Neuronal stem cell (in vitro differentiated cells): ENCODE data around the gene ABHD16A.
A peak's percentile ranks its signal among the peaks of the same experiment; 100 is the strongest.

ENCODE experiments used
- DNase-seq: peaks from one replicate; pipeline ENCODE4 v3.0.0-alpha.2; 2013; ENCODE audit warnings: low spot score
- H2AFZ ChIP-seq: one replicate; pipeline ENCODE4 v1.6.1; 2013; ENCODE audit warnings: mild to moderate bottlenecking, low read length, inconsistent platforms
- H2AK5ac ChIP-seq: 2 replicates; pipeline ENCODE4 v1.6.1; 2013; ENCODE audit warnings: low read depth, mild to moderate bottlenecking, inconsistent platforms, low read length, moderate library complexity, mixed read lengths
- H2BK120ac ChIP-seq: 2 replicates; pipeline ENCODE4 v1.6.1; 2013; ENCODE audit warnings: low read depth, mild to moderate bottlenecking, inconsistent platforms, low read length, moderate library complexity, mixed read lengths
- H2BK12ac ChIP-seq: one replicate; pipeline ENCODE4 v1.6.1; 2013; ENCODE audit warnings: low read length, inconsistent platforms
- H2BK15ac ChIP-seq: 2 replicates; pipeline ENCODE4 v1.6.1; 2013; ENCODE audit warnings: mild to moderate bottlenecking, low read length, inconsistent platforms, mixed read lengths
- H2BK5ac ChIP-seq: one replicate; pipeline ENCODE4 v1.6.1; 2013; ENCODE audit warnings: inconsistent platforms, mild to moderate bottlenecking, low read length, moderate library complexity
- H3K14ac ChIP-seq: one replicate; pipeline ENCODE4 v1.6.1; 2013; ENCODE audit warnings: low read length, inconsistent platforms
- H3K18ac ChIP-seq: 2 replicates; pipeline ENCODE4 v1.6.1; 2013; ENCODE audit warnings: low read length, inconsistent platforms
- H3K23ac ChIP-seq: 2 replicates; pipeline ENCODE4 v1.6.1; 2013; ENCODE audit warnings: low read depth, mild to moderate bottlenecking, mixed read lengths, low read length, inconsistent platforms; ENCODE audit not compliant: poor library complexity
- H3K27ac ChIP-seq: replicated peaks from 3 replicates; pipeline ENCODE4 v1.5.1; 2013; ENCODE audit warnings: low read length, inconsistent platforms
- H3K27me3 ChIP-seq, 3 experiments: 2 replicates each; pipeline ENCODE4 v1.6.1; 2013; ENCODE audit warnings: low read length in 3 of 3, mild to moderate bottlenecking in 2 of 3, inconsistent platforms in 1 of 3, low read depth in 1 of 3, mixed read lengths in 1 of 3, moderate library complexity in 1 of 3; ENCODE audit not compliant: control insufficient read depth in 3 of 3, insufficient read depth in 3 of 3
- H3K36me3 ChIP-seq, 2 donors: replicated peaks in 1 of 2; 2 replicates each; pipeline ENCODE4 v1.6.1; 2013; ENCODE audit warnings: low read length in 2 of 2; ENCODE audit not compliant: control insufficient read depth in 2 of 2, insufficient read depth in 2 of 2
- H3K4ac ChIP-seq: 2 replicates; pipeline ENCODE4 v1.6.1; 2013; ENCODE audit warnings: inconsistent platforms, mild to moderate bottlenecking, low read length, moderate library complexity
- H3K4me1 ChIP-seq, 2 donors: 1 replicate in 1 of 2; 2 replicates in 1 of 2; pipeline ENCODE4 v1.6.1; 2013; ENCODE audit warnings: low read length in 2 of 2, low read depth in 1 of 2; ENCODE audit not compliant: control insufficient read depth in 2 of 2, insufficient read depth in 1 of 2
- H3K4me2 ChIP-seq: one replicate; pipeline ENCODE4 v1.6.1; 2013; ENCODE audit warnings: mild to moderate bottlenecking, low read length, inconsistent platforms; ENCODE audit not compliant: insufficient read depth, poor library complexity, severe bottlenecking
- H3K4me3 ChIP-seq, 2 donors: 2 replicates each; pipeline ENCODE4 v1.5.1; 2013; ENCODE audit warnings: low read length in 2 of 2, mild to moderate bottlenecking in 2 of 2, inconsistent platforms in 1 of 2, moderate library complexity in 1 of 2
- H3K79me1 ChIP-seq: one replicate; pipeline ENCODE4 v1.6.1; 2013; ENCODE audit warnings: low read depth, mild to moderate bottlenecking, inconsistent platforms, low read length, moderate library complexity
- H3K9ac ChIP-seq: one replicate; pipeline ENCODE4 v1.6.1; 2013; ENCODE audit warnings: mild to moderate bottlenecking, low read depth, low read length, inconsistent platforms; ENCODE audit not compliant: poor library complexity
- H3K9me3 ChIP-seq, 2 donors: replicated peaks in 1 of 2; 2 replicates each; pipeline versions ENCODE3 to v1.6.1; 2013; ENCODE audit warnings: low read length in 2 of 2, mild to moderate bottlenecking in 2 of 2, inconsistent platforms in 1 of 2, low read depth in 1 of 2, mixed read lengths in 1 of 2, moderate library complexity in 1 of 2; ENCODE audit not compliant: control insufficient read depth in 2 of 2, insufficient read depth in 1 of 2
- H4K8ac ChIP-seq: one replicate; pipeline ENCODE4 v1.6.1; 2013; ENCODE audit warnings: low read depth, mild to moderate bottlenecking, inconsistent platforms, low read length, moderate library complexity
- H4K91ac ChIP-seq: one replicate; pipeline ENCODE4 v1.6.1; 2013; ENCODE audit warnings: low read length, low read depth, mild to moderate bottlenecking, inconsistent platforms; ENCODE audit not compliant: poor library complexity
- WGBS, 2 donors: extraction: QIAGEN DNeasy Blood & Tissue Kit; methylation state at CpG; one replicate each; pipeline ENCODE4 v1.1.7; 2013; ENCODE audit warnings: missing lambda C conversion rate in 2 of 2, mixed read lengths in 1 of 2; ENCODE audit not compliant: insufficient read length in 2 of 2, insufficient replicate concordance in 1 of 2; ENCODE audit errors: extremely low coverage in 2 of 2; 5-methylcytosine and 5-hydroxymethylcytosine counted together

The ABHD16A gene

GRCh38 chr6:31645325-31645724 lies 57.8 kb downstream of the ABHD16A start:
- H3K27ac ChIP-seq = no peak overlapping the region
- no peaks in the 10 kb centered on the region for H3K9me3 ChIP-seq
- H2AK5ac ChIP-seq = no peak overlapping the region
- no peak overlapping the region for H3K4me2 ChIP-seq
- H3K79me1 ChIP-seq = peaks cover 1% of the 10 kb centered on the region
- no peak overlapping the region for H3K14ac ChIP-seq
- no peak overlapping the region for H4K8ac ChIP-seq
- no peak overlapping the region for H3K18ac ChIP-seq
- H3K4me3 ChIP-seq = no peak overlapping the region
- no peak overlapping the region for H2BK12ac ChIP-seq
- H2BK5ac ChIP-seq = no peak overlapping the region
- H3K23ac ChIP-seq = peak overlapping the region; percentile 44
- H2BK15ac ChIP-seq = no peak overlapping the region
- H4K91ac ChIP-seq = no peak overlapping the region
- H2BK120ac ChIP-seq = no peak overlapping the region
- H3K4ac ChIP-seq = no peak overlapping the region
- H3K4me1 ChIP-seq = no peaks in the 10 kb centered on the region
- peak overlapping the region; percentile 66 for H3K9ac ChIP-seq
- H2AFZ ChIP-seq = no peak overlapping the region
- no peaks in the 10 kb centered on the region for H3K27me3 ChIP-seq
- no peak for DNase-seq
- peaks cover 74 to 95% of the 10 kb centered on the region in 2 donors for H3K36me3 ChIP-seq
- no CpG with 5 or more reads among the region's 9 CpGs for WGBS, 2 donors

- Histone ChIP-seq H3K27me3 (no peaks in the 10 kb centered on the region), H2BK12ac (no peak overlapping the region), H3K18ac (no peak overlapping the region), H4K91ac (no peak overlapping the region), H2BK120ac (no peak overlapping the region), H3K23ac (peak overlapping the region; percentile 77), H3K9ac (no peak overlapping the region), H2BK5ac (no peak overlapping the region), H3K36me3 (peaks cover 79 to 95% of the 10 kb centered on the region in 2 donors), H3K4me3 (no peak overlapping the region), H3K4me2 (no peak overlapping the region), H3K27ac (no peak overlapping the region), H2AK5ac (no peak overlapping the region), H3K79me1 (peaks cover 1% of the 10 kb centered on the region), H3K4me1 (no peaks in the 10 kb centered on the region), H3K9me3 (no peaks in the 10 kb centered on the region), H4K8ac (no peak overlapping the region), H3K4ac (no peak overlapping the region), H2AFZ (no peak overlapping the region), H3K14ac (no peak overlapping the region), H2BK15ac (no peak overlapping the region)
- no CpG with 5 or more reads among the region's 17 CpGs for WGBS, 2 donors
- no peak for DNase-seq
Observed at GRCh38 chr6:31643818-31644454, 59.2 kb downstream of the ABHD16A start.

GRCh38 chr6:31642798-31643570 lies 60.1 kb downstream of the ABHD16A start:
- H3K4me3 ChIP-seq = no peak overlapping the region
- H3K4ac ChIP-seq = no peak overlapping the region
- H3K36me3 ChIP-seq = peaks cover 71 to 95% of the 10 kb centered on the region in 2 donors
- H3K18ac ChIP-seq = no peak overlapping the region
- peak overlapping the region; percentile 11 for H3K4me2 ChIP-seq
- WGBS, 2 donors = no CpG with 5 or more reads among the region's 6 CpGs
- peaks cover 1% of the 10 kb centered on the region for H3K79me1 ChIP-seq
- no peak overlapping the region for H2BK120ac ChIP-seq
- no peak overlapping the region for H2AK5ac ChIP-seq
- no peak overlapping the region for H3K27ac ChIP-seq
- no peaks in the 10 kb centered on the region for H3K4me1 ChIP-seq
- H3K14ac ChIP-seq = no peak overlapping the region
- H3K9ac ChIP-seq = no peak overlapping the region
- H2BK15ac ChIP-seq = no peak overlapping the region
- H2BK12ac ChIP-seq = no peak overlapping the region
- H3K27me3 ChIP-seq = no peaks in the 10 kb centered on the region
- H2AFZ ChIP-seq = no peak overlapping the region
- H4K91ac ChIP-seq = no peak overlapping the region
- no peaks in the 10 kb centered on the region for H3K9me3 ChIP-seq
- no peak overlapping the region for H4K8ac ChIP-seq
- H3K23ac ChIP-seq = no peak overlapping the region
- no peak for DNase-seq
- no peak overlapping the region for H2BK5ac ChIP-seq

GRCh38 chr6:31641370-31641769 lies 61.8 kb downstream of the ABHD16A start:
- no peak overlapping the region for H2BK12ac ChIP-seq
- H3K4me2 ChIP-seq = no peak overlapping the region
- H4K8ac ChIP-seq = no peak overlapping the region
- H2BK5ac ChIP-seq = no peak overlapping the region
- peak overlapping the region in 1 of 2 donors; percentile 24 for H3K4me3 ChIP-seq
- H3K18ac ChIP-seq = no peak overlapping the region
- H2BK15ac ChIP-seq = no peak overlapping the region
- H3K4ac ChIP-seq = no peak overlapping the region
- H4K91ac ChIP-seq = no peak overlapping the region
- H3K9ac ChIP-seq = no peak overlapping the region
- no peaks in the 10 kb centered on the region for H3K9me3 ChIP-seq
- no peak overlapping the region for H3K14ac ChIP-seq
- H3K27ac ChIP-seq = no peak overlapping the region
- H2BK120ac ChIP-seq = no peak overlapping the region
- H2AK5ac ChIP-seq = no peak overlapping the region
- H3K23ac ChIP-seq = no peak overlapping the region
- peaks cover 73 to 97% of the 10 kb centered on the region in 2 donors for H3K36me3 ChIP-seq
- H3K27me3 ChIP-seq = no peaks in the 10 kb centered on the region
- no peak for DNase-seq
- WGBS, 2 donors = no CpG with 5 or more reads among the region's 4 CpGs
- H2AFZ ChIP-seq = no peak overlapping the region
- no peaks in the 10 kb centered on the region for H3K4me1 ChIP-seq
- H3K79me1 ChIP-seq = peaks cover 1% of the 10 kb centered on the region
